GM21737 (cell line): ENCODE data around the gene SPATA1.
A peak's percentile ranks its signal among the peaks of the same experiment; 100 is the strongest.
"Not testable (repeated sequence)": the region's sequence is repeated elsewhere in the genome, so short reads cannot be mapped to it uniquely, and the experiment has no call there.

Experiments
- ATAC-seq: cut with Tn5 transposase; IDR thresholded peaks from one replicate; pipeline ENCODE4 v1.9.1; 2021; ENCODE audit warnings: mild to moderate bottlenecking, moderate library complexity; ENCODE audit not compliant: unreplicated experiment

SPATA1 gene

GRCh38 chr1:84506002-84506728 lies at the start of gene SPATA1, which contains the start of gene GNG5:
SPATA1 (plus strand) TSS chr1:84506386; CDS start chr1:84516360, 9,974 bp downstream.
GNG5 (minus strand) TSS chr1:84506581; CDS start chr1:84506091, 490 bp downstream.
- ATAC-seq, result peak; percentile 82

- ATAC-seq, result no peak
Measured at GRCh38 chr1:84462118-84462517, 44.1 kb upstream of the SPATA1 start.

GRCh38 chr1:84467298-84467697 lies 38.9 kb upstream of the SPATA1 start:
- no peak for ATAC-seq

GRCh38 chr1:84476225-84476624 lies 30.0 kb upstream of the SPATA1 start:
- ATAC-seq, result no peak

- ATAC-seq, result peak; percentile 94
Measured at GRCh38 chr1:84478876-84479868, 27.0 kb upstream of the SPATA1 start, which contains the start of gene RPF1. RPF1 (plus strand) TSS chr1:84479266; CDS start chr1:84479282, 16 bp downstream.

- ATAC-seq, result no peak
Measured at GRCh38 chr1:84479998-84480397, 26.2 kb upstream of the SPATA1 start.

- ATAC-seq, result no peak
Measured at GRCh38 chr1:84480650-84481049, 25.5 kb upstream of the SPATA1 start.

- no peak for ATAC-seq
Measured at GRCh38 chr1:84481317-84481716, 24.9 kb upstream of the SPATA1 start.

- ATAC-seq, result no peak
Measured at GRCh38 chr1:84488107-84488506, 18.1 kb upstream of the SPATA1 start.

GRCh38 chr1:84489766-84490165 lies 16.4 kb upstream of the SPATA1 start:
- ATAC-seq, result no peak

GRCh38 chr1:84492726-84493125 lies 13.5 kb upstream of the SPATA1 start:
- no peak for ATAC-seq

- no peak for ATAC-seq
Measured at GRCh38 chr1:84493747-84494146, 12.4 kb upstream of the SPATA1 start.

- ATAC-seq, result no peak
Measured at GRCh38 chr1:84496498-84496897, 9.7 kb upstream of the SPATA1 start.

- no peak for ATAC-seq
Measured at GRCh38 chr1:84497631-84498275, 8.4 kb upstream of the SPATA1 start.

GRCh38 chr1:84502927-84503326 lies 3.3 kb upstream of the SPATA1 start:
- no peak for ATAC-seq

GRCh38 chr1:84504580-84505492 lies 1.4 kb upstream of the SPATA1 start:
- ATAC-seq, result no peak

GRCh38 chr1:84505493-84506001 lies 639 bp upstream of the SPATA1 start:
- ATAC-seq, result peak; percentile 30

GRCh38 chr1:84506729-84507453 lies 705 bp downstream of the SPATA1 start:
- no peak for ATAC-seq

- ATAC-seq, result not testable (repeated sequence)
Measured at GRCh38 chr1:84507887-84508286, 1.7 kb downstream of the SPATA1 start.
